HG03196 (cell line): ENCODE results near the gene CAV1.
A peak's percentile ranks its signal among the peaks of the same experiment; 100 is the strongest.

ENCODE experiments used
- ATAC-seq: cut with Tn5 transposase; IDR thresholded peaks from one replicate; pipeline ENCODE4 v1.9.1; 2021; ENCODE audit not compliant: unreplicated experiment

Gene CAV1

DNA sequence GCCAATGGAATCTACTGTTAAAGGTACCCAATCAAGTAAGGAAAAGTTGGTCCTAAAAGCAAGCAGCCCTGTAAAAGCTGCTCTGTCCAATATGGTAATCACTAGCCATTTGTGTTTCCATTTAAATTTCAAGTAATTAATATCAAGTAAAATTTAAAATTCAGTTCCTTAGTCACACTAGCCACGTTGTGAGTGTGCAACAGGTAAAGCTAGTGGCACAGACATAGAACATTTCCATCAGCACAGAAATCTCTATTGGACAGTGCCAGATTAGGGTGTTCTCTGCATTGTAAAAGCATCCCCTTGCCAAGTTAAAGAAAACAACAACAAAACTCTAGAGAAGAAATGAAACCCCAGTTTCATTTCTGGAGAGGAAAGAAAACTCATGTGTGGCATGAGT lies 4.4 kb downstream of the CAV1 start:
- ATAC-seq: no peak

DNA sequence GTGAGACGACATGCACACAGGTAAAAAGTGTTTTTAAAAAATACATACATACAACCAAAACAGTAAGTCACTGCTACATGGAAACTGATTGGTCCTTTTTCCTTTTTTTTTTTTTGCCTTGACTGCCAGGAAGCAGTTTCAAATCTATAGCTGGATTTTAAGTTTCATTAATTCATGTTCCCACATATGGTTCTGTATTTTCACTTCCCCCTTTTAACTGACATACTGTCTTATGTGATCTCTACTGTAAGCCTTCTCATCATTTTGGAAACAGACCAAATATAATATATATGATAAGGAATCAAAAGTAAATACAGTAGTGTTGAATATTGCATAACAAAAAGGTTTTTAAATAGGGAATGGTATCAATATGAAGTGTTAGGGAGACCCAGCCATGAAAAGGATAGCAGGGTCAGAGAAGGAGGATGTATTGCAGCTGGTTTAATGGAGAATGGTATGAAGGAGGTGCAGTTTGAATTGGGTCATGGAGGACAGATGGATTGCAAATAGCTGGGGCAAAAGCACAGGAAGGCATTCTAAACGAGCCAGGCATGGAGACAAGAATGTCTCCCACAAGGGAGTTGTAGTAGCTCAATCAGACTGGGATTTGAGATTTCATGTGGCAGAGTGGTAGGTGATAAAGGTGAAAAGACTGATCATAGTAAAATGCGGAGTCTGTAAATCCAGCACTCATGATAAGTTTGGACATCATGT lies 5.4 kb downstream of the CAV1 start:
- no peak for ATAC-seq

DNA sequence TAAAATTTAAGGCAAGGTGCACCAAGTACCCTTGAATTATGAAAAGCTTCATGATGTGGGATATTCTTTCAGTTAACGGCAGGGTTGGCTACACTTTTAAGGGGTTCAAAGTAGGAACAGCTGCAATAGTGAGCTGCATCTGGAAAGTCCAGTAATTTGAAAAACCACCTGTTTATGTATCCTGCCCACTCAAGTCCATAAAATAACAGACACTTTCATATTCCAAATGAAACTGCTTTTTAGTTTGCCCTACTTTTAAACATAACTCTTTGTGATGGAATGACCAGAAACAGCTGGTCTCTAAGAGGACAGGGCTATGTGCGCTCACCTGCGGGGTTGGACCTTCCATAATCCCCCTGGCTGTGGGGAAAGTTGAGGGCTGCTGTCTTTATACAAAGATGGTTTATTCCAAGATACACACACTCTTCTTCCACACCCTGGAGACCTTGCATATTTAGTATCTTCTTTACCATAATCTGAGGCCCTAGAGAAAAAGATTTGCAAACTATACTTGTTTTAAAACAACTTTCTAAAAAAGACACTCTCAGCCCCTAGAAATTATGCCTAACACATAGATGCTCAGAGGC lies 7.4 kb downstream of the CAV1 start:
- ATAC-seq: no peak

DNA sequence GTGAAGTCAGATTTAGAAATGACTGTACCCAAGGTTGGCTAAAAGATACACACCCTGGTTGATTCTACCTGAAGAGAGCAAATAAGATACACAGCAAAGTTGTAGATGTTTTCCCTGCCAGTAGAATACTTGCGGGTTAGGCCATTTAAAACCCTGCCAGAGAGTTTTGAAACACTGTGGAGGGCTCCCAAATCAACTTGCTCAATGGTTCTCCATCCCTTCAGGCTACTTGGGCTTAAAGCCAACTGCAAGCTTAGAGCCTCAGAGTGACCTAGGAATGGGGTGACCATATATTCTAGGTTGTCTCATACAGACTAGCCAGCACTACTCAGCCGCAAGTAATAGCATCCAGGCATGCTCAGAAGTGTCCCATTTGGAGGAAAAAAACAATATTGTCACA lies 10.0 kb downstream of the CAV1 start:
- ATAC-seq: no peak

DNA sequence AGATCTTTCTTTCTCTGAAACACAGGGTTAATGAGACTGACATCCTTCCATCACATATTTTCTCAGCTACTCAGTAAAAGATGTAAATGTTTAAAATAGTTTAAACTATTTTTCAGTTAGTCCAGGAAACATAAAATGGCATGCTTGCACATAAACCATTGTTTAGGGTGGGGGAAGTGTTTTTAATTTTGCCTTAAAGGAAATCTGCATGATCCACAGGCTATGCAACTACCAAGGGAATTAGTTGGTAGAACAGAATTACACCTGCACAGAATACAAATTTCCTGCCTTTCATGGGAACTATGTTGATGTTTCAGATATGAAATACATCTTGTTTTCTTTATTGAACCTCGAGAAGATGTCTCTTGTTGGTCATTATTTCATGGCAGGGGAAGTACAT lies 10.6 kb downstream of the CAV1 start:
- no peak for ATAC-seq

DNA sequence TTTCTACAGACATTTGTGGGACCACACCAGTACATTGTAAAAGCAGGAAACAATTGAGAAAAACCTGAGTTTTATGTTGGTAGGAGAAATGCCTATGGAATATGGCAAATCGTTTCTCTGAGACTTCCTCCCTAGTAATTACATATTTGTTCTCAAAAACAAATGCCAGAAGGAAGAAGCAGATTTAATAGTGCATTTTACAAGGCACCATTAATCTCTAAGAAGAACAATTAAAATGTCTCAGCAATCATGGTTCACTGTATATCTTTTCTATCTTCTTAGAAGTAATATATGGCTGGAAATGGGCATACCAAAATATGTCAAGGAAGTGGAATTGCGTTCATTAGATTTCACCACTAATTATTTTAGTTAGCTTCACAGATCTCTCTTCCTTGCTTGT lies 13.3 kb downstream of the CAV1 start:
- ATAC-seq: no peak

DNA sequence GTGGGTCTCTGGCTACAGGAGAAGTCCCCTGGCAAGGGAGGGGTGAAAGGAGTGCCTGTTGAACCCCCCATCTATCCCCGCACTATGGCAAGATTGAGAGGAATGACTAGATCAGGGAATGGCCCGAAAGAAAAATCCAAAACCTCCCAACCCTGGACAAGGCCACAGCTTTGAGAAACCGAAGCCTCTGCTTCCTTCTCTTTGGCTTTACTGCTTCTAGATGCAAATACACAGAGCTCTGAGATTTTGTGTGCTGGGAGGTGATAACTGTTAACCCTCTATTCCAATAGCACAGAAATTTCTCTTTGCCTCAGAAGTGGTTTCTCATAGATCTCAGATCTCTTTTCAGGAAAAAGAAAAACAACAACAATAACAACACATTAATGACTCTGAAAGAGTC lies 15.0 kb downstream of the CAV1 start:
- ATAC-seq: no peak

DNA sequence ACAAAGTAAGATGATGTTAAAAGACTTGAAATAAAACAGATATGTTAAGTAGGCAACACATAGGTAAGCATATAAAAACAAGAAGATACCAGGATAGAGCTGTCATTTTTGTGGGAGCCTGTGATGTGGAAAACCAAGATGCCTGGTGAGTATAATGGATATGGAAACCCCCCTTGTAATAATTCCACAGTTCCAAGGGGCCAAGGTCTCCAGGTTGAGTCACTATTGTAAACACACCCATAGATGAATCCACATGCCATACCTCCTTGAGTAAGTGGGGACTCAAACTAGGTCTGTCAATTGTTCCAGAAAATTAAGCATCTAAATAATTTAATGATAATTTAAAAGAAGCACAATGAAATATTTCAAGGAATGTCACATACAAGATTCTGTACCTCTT lies 15.9 kb downstream of the CAV1 start:
- no peak for ATAC-seq

DNA sequence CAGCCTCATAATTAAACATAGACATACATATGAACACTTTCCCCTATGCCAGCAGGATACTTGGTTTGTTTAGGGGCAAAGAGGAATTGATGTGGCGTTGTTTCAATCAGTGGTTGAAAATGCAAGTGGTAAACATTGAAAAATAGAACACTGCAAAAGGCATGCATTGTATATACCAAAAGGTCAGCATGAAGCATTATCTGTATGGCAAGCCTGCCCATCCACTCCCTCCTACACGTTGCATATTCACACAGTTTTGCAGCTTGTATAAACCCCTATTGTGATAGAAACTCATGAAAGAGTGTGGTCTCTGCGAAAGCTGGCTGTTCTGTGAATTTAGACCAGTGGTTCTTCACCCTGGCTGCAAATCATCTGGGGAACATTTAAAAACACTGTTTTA lies 17.1 kb downstream of the CAV1 start:
- ATAC-seq: no peak

DNA sequence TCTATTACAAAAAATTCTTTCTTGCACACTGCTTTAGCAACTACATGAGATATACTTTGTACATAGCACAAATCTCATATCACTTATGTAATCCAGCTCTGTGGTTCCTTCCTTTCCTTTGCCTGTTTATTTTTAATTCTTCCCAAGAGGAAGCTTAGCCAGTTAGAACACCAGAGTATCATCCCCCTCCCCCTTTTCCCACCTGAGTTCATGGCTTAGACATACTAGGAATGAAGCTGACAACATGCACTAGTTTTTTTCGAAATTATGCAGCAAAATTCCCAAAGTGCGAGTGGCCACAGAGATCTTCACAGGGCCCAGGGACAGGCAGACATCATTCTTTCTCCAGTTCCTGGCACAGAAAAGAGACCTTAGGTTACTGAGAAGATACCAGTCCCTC lies 17.8 kb downstream of the CAV1 start:
- ATAC-seq: no peak

DNA sequence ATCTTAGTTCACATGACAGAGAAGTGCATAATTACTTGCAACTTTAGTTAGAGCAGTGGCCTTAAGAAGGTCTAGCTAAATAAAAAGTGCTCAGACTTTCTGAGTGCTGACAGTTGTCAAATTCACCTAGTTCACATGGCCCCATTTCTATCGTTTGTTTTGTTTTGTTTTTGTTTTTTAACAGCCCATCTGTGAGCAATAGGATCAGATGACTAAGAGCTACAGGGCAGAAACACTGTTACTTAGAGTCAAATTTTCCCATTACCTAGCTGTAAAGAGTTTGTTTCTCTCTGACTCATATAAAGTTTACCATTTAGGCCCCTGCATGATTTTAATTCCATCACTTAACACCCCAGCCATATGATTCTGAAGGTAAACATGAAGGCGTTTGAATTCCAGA lies 18.8 kb downstream of the CAV1 start:
- ATAC-seq: no peak

DNA sequence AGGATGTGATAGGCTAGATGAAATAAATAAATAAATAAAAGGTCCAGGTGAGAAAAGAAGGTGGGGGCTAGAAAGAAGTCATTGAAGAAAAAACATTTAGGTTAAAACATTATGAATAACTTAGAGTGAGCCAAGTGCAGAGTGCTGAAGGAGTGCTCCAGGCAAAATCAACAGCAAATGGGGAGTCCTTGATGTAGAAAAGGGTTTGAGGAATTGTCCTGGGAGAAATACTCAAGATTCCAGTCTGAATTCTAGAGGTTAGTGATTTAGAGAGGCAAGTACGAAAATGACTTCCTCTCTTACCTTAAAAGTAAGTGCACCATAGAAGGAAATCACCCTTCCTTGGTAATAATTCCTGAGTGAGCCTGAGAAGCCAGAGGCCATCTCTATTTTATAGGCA lies 19.7 kb downstream of the CAV1 start:
- no peak for ATAC-seq

DNA sequence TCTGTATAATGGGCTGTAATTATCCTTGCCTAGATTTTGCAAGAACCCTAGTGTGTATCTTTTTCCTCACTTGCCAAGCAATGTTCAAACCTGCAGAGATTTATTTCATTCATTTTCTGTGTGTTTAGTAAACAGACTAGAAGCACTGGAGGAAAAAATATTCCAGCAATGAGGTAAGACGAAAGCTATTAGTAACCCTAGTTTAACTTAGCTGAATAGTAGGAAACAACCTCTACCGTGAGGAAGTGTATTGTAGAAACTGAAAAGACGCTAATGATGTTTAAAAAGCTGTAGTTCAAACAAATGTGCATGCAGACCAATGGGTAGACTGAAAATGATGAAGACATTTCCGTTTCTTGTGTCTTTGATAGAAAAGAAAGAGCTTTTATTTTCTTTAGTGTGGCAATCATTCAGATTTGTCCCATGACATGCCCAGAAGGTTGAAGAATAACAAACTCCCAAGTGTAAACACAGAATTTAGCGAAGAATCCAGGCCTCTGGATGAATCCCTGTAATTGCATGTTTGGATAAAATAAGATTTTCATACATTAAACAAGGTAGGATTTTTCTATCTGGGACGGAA lies 20.7 kb downstream of the CAV1 start:
- ATAC-seq: no peak

DNA sequence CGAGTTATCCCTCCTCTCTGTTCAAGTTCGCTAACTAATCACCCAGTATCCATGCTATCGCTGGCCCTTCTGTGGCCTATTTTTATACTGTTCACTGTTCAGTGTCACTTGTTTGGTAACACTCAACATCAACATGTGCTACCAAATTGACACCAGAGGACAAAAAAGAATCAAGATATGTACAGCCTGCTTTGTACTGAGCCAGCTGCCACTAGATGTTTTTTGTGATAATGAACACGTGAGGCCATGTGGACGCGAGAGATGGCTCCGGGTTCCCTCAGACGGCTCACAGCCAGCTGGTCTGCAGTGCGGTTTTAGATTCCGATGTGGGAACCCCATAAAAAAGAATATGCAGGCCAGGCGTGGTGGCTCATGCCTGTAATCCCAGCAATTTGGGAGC lies 21.2 kb downstream of the CAV1 start:
- ATAC-seq: no peak

DNA sequence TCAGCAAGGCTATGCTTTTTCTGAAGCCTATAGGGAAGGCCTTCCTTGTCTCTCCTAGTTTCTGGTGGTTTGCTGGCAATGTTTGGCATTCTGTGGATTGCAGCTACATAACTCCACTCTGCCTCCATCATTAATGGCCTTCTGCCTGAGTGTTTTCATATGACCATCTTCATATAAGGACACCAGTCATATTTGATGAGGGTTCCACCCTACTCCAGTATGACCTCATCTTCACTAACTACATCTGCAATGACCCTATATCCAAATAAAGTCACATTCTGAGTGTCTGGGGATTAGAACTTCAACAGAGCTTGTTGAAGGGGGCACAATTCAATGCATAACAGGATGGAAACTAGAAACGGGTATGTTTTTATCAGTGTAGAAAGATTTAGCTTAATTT lies 22.1 kb downstream of the CAV1 start:
- ATAC-seq: no peak

DNA sequence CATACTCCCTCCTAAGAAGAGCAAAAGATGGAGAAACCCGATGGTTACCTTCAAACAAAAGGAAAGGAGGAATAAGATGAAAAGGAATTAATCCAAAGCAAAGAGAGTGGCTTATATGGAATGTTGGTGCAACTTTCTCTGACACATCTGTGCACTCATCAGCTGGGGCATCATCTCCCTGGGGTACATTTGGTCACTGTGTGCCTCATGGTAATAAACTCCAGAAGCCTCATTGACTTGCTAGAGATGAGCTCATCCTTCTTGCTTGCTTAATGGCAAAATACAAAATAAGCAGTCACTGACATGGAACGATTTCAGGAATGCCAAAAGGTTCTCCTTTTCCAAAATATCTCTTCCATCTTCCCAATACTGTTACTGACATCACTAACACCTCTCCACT lies 22.5 kb downstream of the CAV1 start:
- no peak for ATAC-seq

DNA sequence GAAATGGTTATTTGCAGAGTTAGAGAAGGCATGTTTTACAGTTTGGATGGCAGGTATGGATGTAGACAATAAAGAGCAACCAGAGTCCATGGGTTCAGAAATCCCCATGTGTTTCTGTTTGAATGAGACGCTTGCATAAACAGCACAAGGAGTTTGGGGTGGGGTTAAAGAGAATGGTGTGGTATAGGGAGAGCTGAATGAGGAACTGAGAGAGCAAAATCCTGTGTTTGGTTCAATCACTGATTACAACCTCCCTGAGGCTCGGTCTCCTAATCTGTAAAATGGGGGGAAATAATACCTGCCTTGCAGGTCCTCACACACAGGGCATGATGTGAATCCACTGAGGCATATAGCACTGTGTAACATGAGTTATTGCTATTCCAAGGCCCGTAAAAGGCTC lies 23.7 kb downstream of the CAV1 start:
- peak; percentile 91 for ATAC-seq

DNA sequence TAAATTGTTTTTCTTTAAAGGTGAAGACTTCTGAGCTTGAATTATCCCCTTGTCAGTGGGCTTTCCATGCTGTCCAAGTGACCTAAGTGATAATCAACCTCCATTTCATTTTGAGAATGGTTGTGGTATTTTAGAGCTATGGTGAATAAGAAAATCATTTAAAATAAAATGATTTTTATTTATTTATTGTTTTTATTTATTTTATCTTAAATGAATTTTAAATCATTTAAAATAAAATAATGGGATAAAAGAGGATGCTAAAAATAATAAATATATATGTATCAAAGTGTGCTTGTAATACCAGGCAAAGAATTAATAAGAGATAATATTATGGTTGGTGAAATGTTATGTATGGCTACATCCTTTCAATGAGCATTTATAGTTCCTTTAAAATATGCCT lies 24.5 kb downstream of the CAV1 start:
- ATAC-seq: no peak

DNA sequence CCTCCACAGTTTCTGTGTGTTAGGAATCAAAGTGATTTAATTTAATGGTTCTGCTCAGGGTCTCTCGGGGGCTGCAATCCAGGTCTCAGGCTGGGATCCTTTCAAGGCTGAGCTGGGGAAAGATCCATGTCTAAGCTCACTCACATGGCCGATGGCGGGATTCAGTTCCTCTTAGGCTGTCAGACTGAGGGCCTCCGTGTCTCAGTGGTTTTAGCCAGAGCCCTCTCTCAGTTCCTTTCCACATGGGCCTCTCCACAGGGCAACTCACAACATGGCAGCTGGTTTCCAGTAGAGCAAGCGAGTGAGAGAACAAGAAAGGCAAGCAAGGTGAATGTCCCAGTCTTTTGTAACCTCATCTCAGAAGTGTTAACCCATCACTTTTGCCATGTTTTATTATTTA lies 26.9 kb downstream of the CAV1 start:
- ATAC-seq: no peak

DNA sequence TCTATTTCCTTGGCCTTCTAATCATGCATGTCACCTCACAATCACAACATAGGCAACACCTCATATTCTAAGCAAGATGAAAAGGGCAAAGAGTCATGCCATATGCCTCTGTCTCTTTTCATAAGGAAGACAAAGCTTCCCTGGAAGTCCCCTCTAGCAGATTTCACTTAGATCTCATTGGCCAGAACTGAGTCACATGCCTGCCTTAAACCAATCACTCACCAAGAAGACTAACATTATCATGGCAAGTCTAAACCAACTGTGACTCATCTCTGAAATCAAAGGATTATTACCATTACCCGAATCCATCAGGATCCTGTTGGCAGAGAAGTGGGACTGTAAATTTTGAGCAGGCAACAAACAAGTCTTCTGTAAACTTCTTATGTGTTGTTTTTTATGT lies 27.8 kb downstream of the CAV1 start:
- ATAC-seq: no peak

DNA sequence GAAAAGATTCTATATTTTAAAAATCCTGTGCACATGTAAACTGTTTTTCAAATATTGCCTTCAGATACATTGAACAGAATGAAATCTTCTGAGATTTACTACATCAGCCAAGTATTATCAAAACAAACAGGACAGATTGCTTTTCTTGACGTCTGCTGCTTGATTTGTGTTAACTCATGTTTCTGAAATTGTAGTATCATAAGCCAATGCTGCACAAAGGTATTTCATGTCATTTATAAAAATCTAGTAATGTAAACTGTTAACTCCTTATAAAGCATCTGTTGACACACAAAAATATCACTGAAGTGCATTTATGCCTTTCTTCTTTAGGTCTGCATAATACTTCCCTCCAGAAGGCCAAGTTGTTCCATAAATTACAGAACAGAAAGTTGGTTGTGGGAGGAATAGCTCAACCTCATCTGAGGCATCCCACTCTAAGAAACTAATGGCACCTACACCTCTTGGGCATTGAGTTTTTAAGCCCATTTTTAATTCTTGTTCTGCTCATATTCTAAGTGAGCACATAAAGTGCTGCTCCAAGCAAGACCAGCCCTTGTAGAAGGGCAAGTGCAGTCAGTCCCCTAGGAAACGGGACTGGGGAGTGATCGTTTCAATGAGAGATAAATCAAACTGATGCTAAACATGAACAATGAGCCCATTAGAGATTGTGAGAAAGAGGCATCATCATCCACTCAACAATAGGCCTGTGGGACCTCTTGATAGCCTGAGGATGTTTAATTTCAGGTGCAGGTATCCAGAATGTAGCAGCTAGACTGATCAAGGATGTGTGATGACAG lies 28.5 kb downstream of the CAV1 start:
- ATAC-seq: no peak

DNA sequence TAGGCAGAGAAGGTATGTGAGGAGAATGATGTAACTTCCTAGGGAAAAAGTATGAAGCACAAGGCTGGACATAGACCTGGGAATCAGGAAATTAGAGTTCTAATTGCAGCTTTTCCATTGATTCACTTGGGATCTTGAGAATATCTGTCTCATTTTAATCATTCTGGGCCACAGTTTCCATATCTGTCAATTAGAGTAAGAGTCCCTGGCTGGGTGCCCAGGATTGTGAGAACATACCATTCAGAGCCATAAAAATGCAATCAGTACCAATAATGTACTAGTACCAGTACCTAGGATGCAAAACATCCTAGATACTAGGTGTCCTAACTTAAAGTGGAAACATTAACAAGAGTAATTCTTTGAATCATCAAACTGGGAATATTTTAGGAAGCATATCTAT lies 29.6 kb downstream of the CAV1 start:
- no peak for ATAC-seq
